Activated effector memory CD4-positive, alpha-beta T cell treated with anti-CD3 and anti-CD28 coated beads, Interleukin-2, amount 50 U/mL, for 16 hours (primary cell): ENCODE data around the gene PTPRE.

Experiments
- DNase-seq: peaks from one replicate; pipeline ENCODE4 v3.0.0-alpha.2; 2020

Gene PTPRE

DNA sequence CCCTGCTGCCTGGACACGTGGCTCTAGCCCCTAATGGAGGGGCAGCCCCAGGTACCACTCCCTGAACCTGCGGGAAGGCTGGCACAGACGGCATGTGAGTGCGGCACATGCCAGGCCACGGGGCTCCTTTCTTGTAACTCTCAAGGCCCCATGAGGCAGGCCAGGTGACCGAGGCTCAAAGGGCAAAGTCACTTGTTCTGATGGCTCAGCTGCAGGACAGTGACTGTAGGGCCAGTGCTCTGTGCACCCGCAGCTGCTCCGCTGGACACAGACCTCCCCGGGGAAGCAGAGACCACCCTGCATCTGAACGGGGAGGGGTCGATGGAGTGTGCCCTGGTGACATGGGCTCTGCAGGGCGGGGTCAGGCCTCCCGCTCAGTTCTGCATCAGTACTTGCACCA, 55.3 kb downstream of the PTPRE start:
- DNase-seq = no peak

DNA sequence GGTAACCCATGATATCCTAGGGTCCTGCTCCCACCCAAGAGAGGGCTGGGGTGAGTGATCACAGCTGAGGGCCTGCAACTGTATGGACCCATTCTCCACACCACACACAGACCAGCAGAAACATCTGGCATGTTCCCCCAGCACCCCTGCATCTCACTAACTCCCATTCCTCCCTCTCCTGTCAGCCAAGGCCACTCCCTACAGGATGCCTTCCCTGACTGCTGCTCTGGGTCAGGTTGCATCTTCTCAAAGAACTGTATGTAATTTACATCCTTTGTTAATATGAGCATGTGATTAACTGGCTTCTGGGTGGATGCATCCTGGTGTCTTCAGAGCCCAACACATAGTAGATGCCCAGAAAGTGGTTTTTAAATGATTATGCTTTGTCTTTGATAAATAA, 56.2 kb downstream of the PTPRE start:
- no peak for DNase-seq

DNA sequence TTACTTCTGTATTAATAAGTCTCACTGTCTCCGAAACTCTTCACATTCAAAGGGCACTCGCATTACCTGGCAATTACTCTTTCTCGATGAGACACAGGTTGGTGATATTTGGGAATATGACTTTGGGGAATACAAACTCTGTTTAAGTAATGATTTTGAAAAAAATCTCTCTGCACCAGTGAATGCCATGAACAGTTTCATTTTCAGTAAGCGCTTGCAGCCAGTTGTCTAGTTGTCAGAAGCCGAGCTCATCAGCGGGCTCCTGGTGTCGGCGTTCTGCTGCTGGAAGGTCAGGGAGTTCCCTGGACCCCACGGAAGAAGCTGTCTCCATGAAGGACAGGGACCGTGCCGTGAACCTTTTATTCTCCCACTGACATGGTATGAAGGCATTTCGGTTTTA, 57.7 kb downstream of the PTPRE start:
- DNase-seq = no peak

DNA sequence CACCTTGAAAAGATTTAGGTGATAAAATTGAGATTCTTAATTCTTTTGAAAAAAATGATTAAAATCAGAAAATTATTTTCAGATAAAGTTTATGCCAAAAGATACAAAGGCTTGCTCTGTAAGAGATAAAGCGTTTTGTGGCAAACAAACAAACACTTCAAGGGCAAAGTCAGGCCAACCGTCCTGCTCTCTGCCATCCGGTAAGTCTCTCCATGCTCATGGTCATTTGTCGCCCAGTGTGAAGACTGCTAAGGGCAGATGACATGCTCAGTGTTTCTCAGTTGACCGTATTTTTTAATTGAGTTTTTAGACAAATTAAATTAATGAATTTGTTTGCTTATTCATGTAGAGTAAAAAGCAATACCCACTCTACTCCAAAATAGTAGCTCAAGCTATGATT, 60.0 kb downstream of the PTPRE start:
- no peak for DNase-seq

DNA sequence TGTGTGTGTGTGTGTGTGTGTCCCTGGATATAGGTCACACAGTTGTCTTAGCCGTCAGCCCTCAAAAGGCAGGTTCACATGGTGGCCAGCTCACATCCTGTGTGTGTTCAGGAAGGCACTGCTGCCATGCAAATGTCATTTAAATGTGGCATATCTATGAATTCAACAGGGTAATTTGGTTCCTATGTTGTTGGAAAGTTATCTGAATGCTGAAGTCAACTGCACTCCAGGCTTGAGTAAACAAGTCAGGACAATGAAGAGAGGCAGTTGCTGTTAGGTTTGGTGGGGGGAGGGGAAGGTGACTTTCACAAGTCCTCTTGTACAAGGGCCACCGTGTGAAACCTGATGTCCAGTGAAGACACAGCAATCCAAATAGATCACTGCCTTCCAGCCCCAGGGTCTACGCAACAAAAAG, 61.1 kb downstream of the PTPRE start:
- DNase-seq = no peak

DNA sequence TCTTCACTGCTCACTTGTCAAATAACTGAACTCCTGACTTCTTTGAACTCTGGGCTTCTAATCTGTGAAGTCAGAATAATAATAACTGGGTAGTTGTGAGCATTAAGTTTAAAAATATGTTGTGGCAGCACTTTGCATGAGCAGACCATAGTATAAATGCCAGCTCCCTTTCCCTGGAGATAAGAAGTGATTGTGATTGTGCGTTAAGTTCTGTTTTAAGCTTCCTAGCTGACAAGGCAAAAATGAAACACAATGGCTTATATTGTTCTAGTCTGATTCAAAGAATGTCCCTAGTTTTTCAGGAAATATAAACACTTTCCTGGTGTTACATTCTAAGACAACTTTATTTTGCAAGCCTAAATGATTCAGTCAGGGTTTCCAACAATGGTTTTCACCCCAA, 61.8 kb downstream of the PTPRE start:
- DNase-seq = no peak

DNA sequence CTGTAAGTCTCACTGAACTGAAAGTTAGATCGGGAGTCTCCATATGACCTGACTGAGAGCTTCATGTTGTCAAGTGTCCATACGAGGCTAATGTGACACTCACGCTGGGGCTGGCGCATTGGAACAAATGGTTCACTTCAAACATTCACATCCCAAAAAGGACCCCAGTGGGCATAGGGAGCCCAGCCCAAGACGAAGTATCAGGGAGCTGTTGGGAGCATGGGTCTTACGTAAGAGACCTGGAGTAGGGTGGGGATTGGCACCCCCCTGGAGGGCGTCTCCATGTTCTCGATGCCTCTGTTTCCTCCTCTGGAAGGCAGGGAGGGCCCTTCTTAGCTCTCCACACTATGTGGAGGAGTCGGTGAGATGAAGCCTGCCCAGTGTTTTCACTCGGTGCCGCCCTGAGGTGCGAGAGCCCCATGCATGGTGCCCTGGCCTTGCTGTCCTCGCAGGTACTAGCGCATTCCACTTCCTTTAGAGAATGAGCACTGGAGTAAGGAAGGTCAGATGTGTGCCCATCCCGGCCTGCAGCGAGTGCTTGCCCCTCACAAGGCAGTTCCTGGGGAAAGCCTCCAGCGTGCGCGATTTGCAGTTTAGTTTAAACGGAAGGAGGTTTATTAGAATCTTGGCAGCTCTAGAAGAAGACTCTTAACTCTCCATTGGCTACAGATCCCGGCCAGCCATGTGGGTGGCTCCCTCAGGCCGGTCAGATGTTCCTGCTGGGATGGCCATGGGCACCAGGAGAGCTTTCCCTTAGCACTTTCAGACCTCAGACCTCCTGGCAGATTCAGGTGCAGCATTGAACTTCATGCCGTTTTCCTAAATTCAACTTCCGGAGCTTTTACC, 64.4 kb downstream of the PTPRE start:
- DNase-seq = no peak

DNA sequence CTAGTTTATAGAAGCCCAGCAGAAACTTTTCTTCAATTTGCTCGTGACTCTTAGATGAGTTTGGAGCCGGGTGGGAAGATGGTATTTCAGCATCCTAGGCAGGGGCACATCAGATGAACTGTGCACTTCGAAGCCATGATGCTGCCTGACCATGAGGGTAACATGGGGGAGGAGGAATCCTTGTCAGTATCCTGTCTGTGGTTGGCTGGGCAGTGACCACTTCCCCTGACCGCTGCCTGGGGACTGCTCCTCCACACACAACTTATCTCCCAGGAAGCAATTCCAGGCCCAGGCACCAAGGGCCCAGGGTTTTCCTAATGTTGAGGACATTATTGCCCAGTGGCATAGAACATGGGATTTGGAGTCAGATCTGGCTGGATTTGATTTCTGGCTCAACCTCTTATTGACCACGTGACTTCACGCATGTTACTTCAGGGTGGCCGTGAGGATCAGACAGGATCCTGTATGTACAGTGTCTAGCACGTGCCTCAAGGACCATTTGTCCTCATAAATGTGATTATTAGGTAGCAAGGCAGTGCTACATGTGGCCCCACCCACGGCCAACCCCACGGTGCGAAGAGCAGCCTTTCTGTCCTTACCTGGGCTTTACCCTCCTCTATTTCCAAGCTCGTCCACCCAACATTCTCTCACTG, 65.2 kb downstream of the PTPRE start:
- no peak for DNase-seq

DNA sequence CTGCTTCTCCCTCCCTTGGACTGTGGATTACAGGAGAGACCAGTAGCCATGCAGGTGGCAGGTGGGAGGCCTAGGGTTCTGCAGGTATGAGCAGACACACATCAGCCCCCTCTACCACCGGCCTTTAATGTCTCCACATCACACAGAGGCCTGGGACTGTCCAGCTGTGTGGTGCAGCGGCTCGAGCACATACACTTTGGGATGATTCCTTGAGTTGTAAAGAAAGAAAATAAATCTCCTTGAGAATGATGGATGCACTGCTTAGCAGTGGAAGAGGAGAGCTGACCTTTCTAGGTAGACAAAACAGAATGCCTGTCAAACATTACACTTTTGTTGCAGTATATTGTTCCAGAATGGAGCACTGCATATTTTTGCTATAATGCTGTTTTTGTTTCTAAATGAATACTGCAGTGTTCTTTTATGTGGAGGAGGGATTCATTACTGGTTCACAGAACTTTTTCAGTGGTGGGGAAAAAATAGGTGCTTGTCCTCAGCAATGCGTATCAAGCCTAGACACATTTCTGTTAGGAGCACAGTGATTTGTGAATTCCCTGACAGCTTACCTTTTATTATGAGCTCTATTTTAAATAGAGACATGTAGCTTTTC, 66.0 kb downstream of the PTPRE start:
- no peak for DNase-seq

DNA sequence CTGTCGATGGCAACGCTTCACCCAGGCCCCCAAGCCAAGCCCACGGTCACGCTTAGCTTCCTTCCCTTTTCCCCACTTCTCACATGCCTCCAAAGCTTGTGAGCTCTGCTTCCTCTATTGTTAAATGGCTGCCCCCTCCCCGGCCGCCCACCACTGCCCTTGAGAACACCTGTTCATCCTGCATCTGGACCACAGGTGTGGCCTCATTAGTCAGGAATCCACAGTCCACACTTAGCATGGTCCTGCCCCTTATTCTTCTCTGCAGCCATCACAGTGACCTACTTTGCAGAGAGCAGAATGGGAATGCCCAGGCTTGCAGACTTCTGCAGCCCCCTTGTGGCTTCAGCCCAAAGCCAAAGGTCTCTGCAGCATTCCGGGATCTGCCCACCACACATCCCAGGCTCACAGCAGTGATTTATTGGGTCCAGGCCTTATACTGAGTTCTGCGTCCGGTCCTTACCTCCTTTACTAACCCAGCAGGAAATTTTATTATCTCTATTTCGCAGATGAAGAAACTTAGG, 66.9 kb downstream of the PTPRE start:
- DNase-seq = peak; percentile 48

DNA sequence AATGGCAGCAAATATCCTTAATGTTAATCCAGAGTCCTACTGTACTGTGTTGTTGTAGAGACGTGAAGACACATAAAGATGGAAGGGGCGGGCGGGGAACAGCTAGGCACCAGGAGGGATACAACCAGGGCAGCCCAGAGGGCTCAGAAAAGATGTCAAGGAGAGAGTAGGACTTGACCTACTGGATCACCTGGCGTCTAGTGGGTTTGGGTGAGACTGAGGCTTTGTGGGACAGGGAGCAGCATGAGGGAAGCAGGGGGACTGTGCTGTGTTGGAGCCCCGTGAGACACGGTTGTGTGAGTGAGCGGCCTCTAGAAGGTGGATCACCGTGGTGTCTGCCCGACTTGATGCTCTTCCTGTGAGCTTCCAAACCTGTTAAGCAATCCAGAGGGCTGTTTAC, 68.0 kb downstream of the PTPRE start:
- DNase-seq = no peak

DNA sequence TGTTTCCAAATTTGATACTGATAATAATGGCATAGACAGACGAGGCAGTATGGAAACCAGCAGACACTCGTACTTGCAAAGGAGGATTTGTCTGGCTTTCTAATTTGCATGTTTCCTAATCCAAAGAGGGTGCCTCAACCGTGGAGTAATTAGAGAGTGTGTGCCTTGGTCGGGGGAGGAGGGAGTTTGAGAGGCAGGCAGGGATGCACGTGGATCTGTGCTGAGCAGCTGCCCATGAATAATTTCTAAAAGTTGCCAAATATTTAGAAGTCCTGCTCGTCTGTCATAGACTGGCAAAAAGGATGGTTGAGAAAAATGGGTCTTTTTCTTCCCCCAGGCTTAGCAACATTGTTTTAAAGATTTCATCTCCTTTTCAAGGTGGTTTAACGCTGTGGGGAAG, 69.4 kb downstream of the PTPRE start:
- DNase-seq = no peak

DNA sequence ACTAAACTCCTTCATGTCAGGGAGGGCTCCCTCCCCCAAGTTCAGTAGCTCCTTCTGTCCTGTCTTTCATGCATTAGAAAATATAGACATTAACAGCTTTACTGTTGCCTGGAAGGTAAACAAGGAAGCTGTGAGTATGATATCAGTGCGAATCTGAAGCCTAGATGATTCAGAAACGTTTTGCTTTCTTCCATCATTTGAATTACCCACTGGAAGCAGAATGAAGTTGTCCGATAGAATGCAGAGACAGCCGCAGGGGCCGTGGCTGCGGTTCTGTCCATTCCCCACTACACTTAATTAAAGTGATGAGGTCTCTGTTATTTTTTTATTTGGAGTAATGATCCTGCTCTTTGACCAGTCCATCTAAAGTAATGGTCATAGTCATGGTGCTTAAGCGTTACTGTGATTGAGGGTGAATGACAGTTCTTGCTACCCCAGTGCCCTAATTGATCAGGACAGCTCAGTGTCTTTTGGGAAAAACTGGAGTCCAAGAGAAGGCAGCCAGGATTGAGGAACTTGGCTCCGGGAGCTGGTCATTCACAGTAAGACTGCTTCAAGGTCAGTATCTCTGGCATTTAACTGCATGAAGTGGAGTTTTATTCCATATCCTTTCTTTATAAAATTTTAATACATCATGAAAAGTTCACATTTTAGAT, 69.9 kb downstream of the PTPRE start:
- no peak for DNase-seq

DNA sequence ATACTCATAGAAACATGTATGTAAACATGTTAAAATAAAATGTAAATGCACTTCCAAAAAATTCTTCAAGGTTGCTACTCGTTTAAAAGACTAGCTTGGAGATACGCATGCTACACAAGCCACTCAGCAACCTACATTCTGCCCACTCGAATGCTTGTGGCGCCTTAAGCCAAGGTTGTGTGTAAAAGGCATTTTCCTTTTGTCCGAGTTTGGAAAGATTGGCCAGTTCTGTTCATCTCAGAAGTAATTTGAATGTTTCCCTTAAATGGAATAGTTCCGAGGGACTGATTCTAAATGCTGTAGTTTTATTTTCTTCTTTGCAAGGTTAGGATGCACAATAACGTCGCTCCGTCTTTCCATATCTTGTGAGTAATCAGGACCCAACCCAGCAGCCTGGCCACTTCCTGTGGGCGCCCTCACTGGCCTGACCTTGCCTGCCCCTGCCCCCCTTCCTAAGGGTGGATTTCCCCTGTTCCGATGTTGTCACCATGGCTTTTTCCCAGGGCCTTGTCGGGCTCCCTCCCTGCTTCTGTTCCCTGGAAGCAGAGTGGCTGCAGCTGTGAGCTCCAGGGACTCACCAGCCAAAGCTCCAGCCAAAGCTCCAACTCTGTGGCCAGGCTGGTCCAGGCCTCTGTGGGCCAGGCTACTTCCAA, 70.6 kb downstream of the PTPRE start:
- peak; percentile 64 for DNase-seq

DNA sequence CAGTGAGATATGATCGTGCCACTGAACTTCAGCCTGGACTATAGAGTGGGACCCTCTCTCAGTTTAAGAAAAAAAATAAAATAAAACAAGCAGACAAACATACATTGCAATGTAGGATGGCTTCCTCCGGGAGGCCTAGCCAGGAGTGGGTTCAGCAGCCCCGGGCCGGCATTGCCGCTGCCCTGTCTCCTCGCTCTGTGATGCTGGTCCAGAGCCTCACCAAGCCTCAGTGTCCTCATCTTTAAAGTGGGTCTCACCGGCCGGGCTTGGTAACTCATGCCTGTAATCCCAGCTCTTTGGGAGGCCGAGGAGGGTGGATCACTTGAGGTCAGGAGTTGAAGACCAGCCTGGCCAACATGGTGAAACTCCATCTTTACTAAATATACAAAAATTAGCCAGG, 71.6 kb downstream of the PTPRE start:
- peak; percentile 54 for DNase-seq

DNA sequence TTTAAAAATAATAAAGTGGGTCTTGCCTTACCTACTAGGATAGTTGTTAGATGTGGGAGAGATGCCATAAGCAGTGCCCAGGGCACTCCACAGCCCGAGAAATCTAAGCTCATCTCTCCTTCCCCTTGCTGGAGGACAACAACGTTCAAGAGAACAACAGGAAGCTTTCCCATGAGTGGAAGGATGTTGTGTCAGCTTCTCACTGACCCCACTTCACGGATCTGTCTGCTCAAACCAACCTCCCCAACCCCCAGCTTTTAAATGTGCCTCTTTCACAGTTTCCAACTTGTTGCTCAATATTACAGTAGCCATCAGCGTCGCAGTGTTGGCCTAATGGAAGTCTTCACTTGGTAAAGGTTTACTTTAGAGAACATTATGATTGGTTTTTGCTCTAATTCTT, 72.1 kb downstream of the PTPRE start:
- DNase-seq = no peak

DNA sequence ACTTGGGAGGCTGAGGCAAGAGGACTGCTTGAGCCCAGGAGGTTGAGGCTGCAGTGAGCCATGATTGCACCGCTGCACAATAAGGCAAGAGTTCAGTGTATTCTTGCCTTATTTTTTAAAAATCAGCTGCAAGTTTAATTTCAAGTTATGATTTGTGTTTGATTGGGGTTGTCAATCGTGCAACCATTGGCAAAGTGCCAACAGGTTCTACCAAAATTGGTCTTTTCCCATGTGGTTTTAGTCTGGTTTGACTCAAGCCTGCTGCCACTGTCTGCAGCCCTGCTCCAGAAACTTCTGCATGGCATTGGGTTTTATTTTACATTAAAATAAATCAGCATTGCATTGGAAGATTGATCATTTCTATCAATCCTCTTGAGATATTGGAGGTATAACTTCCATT, 72.7 kb downstream of the PTPRE start:
- no peak for DNase-seq

DNA sequence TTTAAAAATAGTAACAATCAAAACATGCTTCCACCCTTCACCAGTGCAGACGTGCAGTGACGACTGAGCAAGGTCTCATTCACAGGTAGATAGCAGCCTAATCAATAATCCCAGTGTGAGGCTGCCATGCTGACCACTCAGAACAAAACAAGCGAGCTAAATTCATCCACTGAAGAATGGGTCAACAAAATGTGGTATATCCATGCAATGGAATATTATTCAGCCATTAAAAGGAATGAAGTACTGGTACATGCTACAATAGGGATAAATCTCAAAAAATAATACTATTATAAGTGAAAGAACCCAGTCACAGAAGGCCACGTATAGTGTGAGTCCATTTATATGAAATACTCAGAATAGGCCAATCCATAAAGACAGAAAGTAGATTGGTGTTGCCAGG, 74.0 kb downstream of the PTPRE start:
- DNase-seq = no peak

DNA sequence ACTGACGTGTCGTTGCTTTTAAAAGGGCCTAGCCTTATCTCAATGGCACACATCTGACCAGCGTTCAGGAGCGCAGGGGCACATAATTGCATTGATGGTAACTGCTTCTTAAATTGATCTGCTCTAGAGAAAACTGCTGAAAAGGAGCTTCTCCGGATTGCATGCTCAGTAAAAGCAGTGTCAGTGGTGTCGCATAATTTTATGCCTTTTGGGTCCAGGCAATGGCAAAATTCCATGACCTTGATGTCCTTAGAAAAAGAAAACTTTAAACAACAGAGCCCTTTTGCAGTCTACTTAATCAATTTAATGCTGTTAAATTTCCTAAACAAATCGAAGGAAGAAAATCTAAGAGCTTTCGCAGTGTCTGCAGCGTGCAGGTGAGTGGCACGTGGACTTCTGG, 75.7 kb downstream of the PTPRE start:
- DNase-seq = no peak

DNA sequence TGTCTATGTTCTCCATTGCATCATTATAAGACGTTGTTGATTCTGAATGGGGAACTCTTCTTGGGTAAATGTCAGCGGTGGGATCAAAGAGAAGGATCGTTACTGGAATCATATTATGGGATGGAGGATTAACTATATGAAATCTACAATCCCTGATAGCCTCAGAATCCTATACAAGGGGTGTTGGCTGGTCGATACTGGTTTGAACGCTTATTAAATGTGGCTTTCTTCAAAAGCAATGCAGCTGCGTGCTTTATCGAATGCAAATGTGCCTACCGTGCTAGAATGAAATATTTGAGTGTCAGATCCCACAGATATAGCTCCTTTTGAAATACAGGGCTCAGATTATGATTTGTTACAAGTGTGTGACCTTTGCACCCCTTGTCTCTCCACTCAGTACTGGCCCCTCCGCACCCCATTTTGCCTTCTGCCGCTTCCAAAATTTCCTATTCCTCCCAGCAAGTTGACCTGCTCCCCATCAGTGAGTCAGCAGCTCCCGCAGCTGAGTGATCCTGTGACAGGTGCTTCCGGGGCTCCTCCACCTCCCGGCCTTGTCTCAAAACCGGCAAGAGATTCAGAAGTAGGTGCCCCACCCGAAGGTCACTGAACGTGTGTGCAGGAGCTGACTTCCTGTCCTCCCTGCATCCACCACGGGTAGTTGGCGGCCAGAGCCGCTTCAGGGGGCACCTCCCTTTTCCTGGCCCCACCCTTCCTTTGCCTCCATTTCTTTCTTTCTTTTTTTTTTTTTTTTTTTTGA, 76.6 kb downstream of the PTPRE start:
- no peak for DNase-seq

DNA sequence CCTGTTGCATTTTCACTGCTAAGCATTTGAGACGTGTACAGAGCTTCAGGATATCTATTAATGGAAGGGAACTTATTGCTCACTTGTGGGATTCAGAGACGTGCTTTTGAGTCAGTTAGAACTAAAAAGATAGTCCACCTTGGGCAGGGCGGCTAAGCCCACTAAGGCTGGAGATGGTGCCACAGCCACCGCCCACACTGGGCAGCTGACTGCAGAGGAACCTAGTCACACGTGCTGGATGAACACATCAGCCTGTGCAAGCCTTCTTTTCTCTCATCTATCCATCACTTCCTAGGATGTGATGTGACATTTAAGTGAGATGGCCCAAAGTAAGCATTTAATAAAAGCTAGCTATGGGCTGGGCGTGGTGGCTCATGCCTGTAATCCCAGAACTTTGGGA, 78.0 kb downstream of the PTPRE start:
- DNase-seq = peak; percentile 41
